ENCODE measurements around the gene DLG2. TPM values are rescaled to one million over a fixed set of nuclear protein-coding genes. Genes with fewer than 3 reads are reported as not detected.

DLG2 gene
- total RNA-seq, 1 experiment from 2014 or later: 0.86 TPM

GRCh38 chr11:83945976-83946375 lies 1681.2 kb downstream of the DLG2 start:
- no peak for DNase-seq (ENCODE audit: low spot score)

DNA sequence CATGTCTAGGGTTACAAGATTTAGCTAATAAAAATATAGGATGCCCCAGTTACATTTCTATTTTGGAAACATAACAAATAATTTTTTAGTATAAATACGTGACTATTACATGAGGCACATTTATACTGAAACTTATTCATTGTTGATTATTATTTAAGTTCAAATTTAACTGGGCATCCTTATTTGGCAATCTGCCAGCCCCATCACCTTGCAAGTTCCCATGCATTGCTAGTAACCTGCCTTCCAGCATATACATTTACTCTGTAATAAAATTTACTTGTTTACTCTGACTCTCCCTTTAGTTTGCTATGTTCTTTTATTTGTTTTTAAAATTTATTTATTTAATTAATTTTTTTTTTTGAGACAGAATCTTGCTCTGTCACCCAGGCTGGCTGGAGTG lies 1686.1 kb downstream of the DLG2 start:
- no peak for DNase-seq (ENCODE audit: low spot score)

DNA sequence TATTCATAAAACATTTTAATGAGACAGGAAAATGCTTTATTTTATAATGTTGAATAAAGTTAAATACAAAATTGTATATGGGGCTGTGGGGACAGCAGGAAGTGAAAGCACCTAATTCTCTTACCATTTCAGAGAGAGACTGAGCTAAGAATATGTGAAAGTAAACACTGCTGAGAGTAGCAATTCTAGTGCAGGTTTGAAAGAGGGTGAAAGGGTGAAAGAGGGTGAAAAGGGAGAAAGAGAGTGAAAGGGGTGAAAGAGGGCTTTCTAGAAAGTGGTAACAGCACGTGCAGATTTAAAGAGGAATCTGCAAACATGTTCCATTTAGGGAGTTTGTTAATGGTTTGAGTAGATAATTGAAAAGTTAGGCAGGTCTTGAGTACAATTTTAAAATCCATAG lies 1689.0 kb downstream of the DLG2 start:
- no peak for DNase-seq (ENCODE audit: low spot score)

DNA sequence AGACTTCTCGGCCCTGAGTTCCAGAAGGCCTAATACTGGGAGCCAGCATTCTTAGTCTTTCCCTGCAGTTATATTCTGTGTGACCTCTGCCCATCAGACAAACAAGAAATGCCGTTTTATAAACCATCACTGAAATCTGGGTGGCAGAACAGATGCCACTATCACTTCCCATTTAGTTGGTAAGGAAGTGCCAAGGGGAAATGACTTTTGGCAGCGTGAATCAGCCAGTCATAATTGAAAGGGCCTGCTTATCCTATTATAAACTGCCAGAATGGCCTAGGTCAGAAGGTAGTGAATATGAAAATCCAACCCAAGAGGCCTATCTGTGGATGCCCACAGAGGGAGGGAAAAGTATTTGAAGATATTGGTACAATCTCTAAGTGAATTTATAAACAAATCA lies 1694.1 kb downstream of the DLG2 start:
- no peak for DNase-seq (ENCODE audit: low spot score)

GRCh38 chr11:83927422-83927821 lies 1699.7 kb downstream of the DLG2 start:
- DNase-seq (ENCODE audit: low spot score): no peak

- DNase-seq (ENCODE audit: low spot score): no peak
Measured at GRCh38 chr11:83924795-83925542, 1702.2 kb downstream of the DLG2 start.

DNA sequence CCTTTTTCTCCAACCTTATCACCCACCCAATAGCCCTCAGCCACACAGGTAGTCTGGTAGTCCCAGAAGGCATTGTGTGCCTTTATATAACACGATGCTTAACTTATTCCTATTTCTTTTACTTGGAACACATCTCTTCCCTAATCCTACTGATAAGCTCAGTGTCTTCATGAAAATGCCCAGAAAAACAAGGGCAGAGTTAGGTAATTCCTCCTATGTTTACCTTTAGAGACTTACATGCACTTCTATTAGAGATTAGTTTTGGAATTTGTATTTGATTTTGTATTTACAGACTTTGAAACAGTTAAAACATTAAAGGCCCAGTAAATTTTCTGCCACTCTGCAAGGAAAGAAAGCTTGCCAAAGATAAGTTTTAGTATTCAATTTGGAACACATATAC lies 1703.2 kb downstream of the DLG2 start:
- no peak for DNase-seq (ENCODE audit: low spot score)

DNA sequence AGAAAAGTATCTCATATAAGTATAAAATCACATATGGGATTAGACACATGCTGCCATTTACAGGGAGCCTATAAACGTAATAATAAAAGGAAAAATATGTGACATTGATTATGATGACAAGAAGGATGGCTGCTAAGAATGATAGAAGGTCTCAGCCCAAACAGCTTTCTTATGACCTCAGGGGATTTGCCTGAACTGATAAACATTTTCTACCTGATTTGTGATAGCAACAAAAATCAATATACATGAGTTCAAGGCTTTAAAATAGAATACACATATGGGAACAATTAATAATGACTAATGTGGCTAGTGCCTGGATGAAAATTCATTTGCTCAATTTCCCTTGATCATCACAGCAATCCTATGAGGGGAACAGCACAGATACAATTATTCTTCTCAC lies 1704.2 kb downstream of the DLG2 start:
- DNase-seq (ENCODE audit: low spot score): no peak

GRCh38 chr11:83922318-83922717 lies 1704.8 kb downstream of the DLG2 start:
- no peak for DNase-seq (ENCODE audit: low spot score)

- DNase-seq (ENCODE audit: low spot score): no peak
Measured at GRCh38 chr11:83921447-83922192, 1705.5 kb downstream of the DLG2 start.

DNA sequence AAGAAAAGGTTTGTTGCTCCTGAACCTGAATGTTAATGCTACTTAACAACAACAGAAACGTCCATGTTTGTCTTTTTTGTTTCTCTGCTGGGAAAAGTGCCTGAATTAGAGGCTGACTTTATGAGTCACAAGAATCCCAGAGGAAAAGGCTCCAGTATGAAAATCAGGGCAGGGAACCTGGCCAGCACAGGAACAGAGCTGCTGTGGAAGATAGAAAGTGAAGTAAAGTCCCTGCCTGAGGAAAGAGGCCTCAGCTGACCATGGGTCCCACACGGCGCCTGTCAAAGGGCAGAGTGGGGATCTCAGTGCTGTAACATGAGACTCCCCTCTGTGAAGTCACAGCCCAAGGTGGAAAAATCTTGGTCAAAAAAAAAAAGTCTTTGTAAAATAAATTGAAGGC lies 1708.7 kb downstream of the DLG2 start:
- no peak for DNase-seq (ENCODE audit: low spot score)

GRCh38 chr11:83914995-83915394 lies 1712.1 kb downstream of the DLG2 start:
- no peak for DNase-seq (ENCODE audit: low spot score)

DNA sequence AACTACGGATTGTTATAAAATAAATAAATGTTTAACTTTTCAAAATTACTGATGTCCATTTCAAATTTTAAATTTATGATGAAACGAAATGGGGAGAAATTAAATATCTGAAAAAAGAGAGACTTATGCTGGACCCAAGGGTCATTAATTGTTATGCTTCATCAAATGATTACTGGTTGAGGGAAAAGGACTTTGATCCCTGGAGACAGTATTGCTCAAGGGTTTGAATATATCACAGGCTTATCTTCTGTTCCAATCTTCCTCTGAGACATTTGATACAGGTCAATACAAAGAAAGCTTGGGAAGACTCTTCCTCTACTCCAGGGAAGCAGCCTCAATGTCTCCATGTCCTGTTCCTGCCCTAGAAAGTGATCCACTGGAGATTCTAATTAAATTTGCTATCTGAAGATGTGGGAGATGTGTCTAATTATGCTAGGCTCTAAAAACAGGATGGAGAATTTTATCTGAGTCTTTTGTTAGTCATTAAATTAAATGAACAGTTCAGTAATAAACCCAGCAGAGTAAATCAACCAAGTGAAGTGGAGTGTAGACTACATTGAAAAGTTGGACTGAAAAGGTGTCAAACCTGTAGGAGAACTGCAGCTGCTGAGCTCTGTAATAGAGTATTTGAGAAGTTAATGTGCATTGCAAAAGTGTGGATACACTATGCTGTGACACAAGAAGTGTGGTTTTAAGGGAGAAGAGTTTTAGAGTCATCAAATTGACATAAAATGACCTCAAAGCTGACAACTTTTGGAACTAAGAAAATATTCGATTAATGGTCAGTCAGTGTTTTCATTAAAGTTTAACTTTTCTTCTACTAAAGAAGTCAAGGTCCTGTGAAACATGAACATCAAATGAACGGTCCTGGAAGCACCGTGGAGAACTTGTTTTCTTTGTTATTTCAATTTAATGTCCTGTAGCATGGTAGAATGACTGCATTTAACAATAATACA lies 1717.3 kb downstream of the DLG2 start:
- no peak for DNase-seq (ENCODE audit: low spot score)

DNA sequence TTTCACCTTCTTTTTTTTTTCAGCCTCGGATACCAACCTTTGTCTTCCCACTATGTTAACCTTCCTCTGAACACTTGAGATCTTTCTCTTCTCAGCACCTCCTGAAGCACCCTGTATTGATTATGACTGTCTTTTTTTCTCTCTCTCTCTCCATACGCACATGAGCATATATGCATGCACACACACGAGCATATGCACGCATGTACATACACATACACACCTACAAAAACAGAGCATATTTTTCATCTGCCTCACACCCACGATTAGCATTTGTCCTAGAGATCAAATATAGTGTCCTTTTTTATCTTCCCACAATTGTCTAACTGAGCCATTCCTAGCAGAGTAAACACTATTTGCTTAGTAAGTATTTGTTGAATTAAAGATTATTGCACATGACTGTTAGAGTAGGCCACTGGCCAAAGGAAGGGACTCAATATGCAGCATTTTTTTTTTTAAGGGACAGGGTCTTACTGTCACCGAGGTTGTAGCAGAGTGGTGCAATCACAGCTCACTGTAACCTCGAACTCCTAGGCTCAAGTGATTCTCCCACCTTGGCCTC lies 1718.8 kb downstream of the DLG2 start:
- no peak for DNase-seq (ENCODE audit: low spot score)

DNA sequence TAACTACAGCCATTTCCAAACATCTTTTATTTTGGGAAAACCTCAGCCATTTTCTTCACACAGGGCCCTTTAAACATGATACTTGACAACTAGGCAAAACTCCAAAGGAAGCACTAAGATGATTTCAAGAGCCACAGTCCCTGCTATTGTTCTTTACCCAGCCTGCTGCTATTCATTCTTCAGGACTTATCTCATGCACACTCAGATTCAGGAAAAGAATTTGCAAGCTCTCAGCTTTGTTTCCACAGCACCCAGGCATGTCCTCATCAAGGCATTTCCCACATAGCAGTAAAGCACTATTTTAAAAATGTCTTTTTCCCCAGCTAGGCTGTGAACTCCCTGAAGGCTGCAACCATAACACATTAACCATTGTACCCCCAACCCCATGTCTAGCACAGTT lies 1731.6 kb downstream of the DLG2 start:
- no peak for DNase-seq (ENCODE audit: low spot score)

DNA sequence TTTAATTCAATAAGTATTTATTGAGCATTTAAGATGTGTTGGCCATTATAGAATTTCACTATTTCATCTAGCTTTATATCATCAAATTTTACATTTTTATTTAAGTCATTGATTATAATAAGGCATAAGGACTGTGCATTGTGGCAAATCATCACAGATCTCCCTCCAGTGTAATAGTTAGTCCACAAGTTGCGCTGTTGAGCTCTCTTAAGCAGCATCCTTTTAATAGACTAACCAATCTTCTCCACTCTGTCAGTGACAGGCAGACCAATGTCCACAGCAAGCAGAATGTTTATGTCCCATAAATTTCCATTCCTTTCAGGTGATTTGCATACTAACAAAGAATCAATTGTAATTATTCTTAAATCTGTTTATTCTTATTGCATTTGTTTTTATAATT lies 1745.7 kb downstream of the DLG2 start:
- DNase-seq (ENCODE audit: low spot score): peak; percentile 50

DNA sequence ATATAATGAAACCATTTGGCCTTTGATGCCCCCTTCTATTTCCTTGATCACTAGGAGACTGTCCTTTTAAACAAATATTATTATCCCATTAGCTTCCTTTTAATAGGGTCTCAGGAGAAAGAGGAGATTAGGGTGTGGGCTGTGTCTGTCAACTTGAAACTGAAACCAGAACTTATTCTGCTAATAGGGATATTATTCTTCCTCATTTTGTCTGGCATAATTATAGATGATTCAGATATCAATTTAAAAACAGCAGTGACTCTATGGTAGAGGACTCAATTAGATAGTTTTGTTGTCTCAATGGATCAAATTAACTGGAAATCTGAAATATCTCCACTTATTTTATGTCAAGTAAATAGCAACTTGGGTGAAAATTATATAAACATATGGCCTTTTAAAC lies 1756.1 kb downstream of the DLG2 start:
- DNase-seq (ENCODE audit: low spot score): no peak

- DNase-seq (ENCODE audit: low spot score): no peak
Measured at GRCh38 chr11:83866655-83867054, 1760.5 kb downstream of the DLG2 start.

DNA sequence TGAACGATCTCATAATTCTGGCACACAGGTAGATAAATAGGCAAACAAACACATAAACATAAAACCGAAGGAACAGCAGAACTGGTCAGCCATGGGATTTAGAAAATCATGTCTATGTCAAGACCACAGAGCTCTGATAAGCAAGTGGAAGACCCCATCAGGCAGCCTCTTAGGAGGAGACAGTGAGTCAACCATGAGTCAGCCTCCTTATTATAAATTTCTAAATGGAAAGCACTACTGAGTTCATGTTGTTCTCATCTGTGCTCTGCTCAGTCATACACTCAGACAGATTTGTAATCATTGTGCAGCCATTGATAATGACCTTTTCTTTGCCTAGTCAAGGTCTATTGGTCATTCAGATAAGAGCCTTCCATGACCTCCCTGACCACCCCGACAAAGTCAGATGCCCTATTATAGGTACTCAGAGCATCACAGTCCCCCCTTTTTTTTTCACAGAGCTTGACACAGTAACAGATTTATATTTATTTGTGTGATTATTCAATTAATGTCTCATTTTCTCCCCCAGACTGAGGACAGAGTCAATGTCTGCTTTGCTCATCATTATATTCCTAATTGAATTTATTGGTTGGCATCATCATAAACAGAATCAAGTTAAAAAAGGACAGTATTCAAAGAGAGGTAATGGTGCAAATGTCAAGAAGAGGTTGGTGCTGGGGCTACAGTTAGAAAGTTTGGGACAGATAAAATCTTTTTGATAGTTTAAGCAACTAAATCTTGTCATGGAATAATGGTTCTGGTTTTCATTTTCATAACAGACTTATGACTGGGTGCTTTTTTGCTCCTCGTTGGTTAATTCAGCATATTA lies 1761.3 kb downstream of the DLG2 start:
- DNase-seq (ENCODE audit: low spot score): no peak

GRCh38 chr11:83864412-83865057 lies 1762.6 kb downstream of the DLG2 start:
- no peak for DNase-seq (ENCODE audit: low spot score)
